ENCODE data around the gene TAS1R1.
"Not testable (repeated sequence)": the region's sequence is repeated elsewhere in the genome, so short reads cannot be mapped to it uniquely, and the experiment has no call there.

TAS1R1 gene

DNA sequence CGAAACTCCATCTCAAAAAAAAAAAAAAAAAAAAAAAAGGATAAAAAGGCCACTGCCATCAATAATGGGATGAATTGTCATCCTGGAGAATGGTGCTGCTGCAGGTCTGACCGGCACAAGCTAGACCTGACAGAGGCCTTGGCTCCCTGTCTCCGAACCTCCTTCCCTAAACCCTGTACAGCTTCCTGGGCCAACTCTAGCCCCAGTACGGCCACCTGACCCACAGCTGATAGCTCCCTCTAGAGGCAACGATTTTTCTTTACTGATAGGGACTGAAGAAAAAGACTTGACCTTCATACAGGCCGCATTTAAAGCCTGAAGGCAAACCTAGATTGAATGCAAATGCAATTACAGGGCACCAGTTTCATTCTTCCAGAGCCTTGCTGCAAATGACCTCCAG lies 31.5 kb upstream of the TAS1R1 start:
- DNase-seq, result no peak

DNA sequence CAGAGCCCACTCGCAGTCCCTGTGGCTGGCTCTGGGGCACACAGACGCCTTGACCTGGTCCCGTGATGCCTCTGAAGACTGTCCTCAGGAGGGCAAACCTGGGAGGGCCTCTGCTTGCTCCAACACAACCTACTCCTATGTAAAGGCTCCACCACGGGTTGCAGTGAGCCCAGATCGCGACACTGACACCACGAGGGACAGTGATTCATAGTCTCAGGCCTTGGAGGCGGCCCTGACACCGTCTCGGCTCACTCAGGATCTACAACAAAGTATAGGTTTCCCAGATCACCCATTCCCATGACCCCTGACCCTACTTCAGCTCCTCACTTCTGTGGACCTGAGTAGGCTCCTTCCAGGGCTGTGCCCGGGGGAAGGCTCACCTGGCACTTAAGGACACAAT lies 28.8 kb upstream of the TAS1R1 start:
- DNase-seq, result no peak

DNA sequence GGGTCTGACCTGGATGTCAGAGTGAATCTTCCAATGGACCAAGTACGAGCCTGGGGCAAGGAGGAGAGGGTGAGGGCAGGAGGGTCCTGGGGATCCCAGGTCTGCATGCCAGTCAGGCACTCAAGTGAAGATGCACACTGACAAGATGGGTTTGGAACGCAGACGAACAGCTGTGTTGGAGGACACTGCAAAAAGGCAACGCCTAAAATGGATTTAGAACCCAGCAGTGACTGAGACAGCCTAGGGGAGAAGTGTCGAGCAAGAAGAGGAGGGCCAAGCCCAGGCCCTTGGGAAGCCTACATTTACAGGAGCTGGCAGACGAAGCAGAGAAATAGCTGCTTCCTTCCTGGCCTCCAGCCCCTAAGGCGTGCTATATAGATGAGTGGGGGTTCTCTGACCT lies 26.6 kb upstream of the TAS1R1 start:
- DNase-seq, result no peak

DNA sequence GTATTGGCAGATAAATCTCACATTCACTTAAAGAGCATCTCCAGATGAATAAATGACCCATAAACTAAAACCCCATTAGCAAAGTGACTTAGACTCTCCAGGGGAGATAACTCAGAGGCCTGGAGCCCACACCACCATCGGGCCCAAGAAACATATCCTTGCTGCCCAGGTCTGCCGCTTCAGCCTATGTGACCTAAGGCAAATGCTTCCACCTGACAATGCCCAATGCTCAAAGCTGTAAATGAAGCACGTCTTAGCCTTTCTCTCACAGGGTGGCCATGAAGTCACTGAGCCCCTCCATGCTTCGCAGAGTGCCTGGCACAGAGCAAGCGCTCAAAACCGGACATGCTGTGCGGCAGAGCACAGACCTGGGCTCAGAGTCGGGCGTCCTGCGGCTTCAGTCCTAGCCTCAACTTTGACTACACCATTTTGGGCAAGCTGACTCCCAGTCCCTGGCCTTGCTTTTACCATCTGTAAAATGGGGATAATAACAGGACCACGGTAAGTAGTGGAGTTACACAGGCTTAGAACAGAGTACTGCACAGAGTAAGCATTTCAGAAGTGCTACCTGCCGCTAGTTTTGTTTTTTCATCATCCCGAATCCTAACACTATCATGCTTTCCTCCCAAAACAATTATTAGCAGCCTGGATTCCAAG lies 24.5 kb upstream of the TAS1R1 start:
- no peak for DNase-seq

DNA sequence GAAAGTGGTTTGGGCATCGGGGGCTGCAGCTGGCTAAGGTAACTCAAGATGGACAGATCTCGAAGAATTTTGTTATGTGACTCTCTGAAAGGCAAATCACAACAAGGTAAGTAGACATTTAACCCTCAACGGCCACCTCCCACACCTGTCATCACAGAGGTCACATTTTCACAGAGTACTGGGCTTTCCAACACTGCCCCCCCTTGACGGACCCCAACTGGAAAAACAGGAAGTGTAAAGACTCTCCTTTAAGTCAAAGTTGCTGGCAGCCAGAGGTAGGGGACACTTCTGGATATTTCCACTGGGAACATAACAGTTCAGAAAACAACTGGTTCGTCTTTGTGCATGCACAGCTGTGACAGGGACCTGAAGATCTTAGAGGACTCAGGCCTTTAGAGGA lies 23.1 kb upstream of the TAS1R1 start:
- no peak for DNase-seq

DNA sequence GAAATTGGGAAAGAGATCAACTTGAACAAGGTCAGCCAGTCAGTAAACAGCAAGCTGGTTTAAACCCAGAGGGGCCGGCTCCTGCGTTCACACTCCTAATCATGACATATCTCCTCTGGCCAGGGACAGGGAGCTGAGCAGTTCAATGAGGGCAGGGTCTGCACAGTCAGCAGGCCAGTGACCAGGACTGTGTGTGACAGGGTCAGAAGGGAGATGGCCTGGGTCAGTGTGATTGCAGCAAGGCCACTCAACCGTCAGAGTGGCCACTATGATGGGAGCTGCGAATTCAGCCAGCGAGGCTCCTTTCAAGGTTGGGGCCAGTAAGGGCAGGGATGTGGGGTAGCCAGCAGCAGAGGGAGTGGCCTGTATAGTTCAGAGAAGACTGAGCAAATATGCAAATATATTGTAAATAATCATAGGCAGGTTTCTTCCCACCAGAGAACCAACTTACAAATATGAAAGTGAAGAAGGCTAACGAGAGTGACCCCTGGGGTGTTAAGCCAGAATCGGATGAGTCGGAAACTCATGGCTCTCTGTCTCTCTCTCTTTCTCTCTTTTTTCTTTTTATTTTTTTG lies 20.8 kb upstream of the TAS1R1 start:
- no peak for DNase-seq

DNA sequence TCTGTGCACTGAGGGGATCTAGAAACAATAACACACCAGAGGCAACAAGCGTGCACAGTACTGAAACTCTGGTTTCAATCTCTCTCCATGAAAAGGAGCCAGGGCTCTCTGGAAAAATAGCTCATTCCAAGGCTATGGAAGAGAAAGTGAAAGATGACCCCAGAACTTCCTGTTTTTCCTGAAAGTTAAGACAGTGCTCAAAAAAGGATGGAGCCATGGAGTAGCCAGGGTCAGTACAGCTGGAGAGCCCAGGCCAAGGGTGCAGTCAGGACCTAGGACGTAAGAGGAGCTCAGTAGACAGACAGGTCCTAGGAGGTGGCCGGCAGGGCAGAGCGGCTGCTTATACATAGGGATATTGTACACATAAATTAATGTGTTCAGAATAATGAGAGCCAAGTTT lies 19.9 kb upstream of the TAS1R1 start:
- DNase-seq, result no peak

DNA sequence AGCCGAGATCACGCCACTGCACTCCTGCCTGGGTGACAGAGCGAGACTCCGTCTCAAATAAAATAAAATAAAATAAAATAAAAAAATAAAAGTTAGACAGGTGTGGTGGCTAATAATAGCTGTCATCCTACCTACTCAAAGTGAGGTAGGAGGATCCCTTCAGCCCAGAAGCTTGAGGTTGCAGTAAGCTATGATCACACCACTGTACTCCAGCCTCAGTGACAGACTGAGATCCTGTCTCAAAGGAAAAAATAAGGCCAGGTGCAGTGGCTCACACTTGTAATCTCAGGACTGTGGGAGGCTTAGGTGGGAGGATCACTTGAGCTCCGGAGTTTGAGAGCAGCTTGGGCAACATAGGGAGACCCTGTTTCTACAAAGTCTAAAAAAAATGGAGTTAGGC lies 18.8 kb upstream of the TAS1R1 start:
- DNase-seq, result no peak

DNA sequence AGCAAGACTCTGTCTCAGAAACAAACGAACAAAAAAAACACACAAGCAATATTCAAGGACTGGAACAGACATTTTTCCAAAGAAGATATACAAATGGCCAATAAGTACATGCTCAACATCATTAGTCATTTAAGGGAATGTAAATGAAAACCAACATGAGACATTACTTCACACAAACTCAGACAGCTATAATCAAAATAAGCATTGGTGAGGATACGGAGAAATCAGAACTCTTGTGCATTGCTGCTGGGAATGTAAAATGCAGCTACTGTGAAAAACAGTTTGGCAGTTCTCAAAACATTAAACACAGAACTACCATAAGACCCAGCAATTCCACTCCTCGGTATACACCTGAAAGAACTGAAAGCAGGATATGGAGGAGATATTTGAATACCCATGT lies 16.2 kb upstream of the TAS1R1 start:
- DNase-seq, result no peak

DNA sequence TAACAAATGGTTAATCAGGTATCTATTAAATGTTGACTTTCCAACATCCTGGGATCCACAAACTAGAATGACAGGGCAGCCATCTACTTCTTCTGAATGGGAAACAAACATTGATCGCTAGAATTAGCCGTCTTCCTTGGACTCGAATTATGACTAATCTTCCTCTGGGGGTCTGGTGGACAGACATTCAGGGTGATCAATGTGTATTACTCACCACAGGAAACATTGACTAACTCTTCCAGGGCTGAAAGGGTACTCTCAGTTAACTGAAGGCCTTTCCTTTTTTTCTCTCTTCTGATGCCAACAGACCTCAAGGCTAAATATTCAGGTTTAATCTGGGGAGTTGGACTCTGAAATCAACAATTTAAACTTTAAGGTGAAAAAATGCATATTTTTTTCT lies 10.3 kb upstream of the TAS1R1 start:
- DNase-seq, result no peak

DNA sequence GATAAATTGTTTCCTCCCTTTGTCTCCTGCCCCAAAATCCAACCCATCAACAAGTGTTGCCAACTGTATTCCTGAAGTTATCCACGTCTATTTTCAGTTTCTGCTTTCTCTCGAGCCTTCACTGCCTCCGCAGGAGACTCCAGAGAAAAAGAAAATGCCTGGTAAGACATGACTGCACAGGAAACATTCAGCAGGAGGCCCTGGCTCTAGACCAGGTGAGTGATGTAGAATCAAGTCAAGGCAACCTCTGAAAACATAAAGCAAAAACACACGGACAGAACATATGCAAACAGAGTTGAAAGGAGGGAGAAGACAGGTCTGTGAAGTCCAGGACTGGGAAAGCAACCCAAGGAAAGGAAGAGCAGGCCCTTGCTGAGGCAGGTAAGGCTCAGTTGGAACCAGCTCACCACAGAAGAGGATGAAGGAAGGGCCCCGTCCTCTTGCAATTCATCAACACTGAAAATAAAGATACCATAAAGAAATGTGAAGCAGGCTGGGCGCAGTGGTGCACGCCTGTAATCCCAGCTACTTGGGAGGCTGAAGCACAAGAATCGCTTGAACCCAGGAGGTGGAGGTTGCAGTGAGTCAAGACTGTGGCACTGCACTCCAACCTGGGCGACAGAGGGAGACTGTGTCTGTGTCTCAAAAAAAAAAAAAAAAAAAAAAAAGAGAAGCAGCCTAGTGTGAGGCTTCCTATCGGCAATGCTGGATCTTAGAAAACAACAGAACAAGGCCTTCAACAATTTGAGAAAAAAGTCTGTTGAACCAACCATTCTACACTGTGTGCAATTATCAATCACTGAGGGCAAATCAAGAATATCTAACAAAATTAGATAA lies 9.6 kb upstream of the TAS1R1 start:
- no peak for DNase-seq

DNA sequence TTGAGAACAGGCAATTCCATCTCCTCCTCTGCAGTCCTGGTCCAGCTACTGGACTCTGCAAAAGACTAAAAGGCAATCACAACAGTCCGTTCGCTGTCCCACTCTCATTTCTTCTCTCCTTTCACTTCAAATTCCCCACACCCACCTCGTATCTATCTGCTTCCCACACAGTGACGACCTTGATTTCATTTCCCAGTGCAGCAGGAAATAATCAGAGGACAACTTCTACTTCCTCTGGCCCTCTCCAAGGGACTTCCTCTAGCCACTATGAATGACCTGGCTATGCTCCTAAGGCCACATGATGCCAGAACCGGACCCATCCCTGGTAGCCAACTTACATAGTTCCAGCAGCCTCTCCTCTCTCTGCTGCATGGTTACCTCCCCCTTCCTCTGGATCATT lies 8.8 kb upstream of the TAS1R1 start:
- DNase-seq, result no peak

DNA sequence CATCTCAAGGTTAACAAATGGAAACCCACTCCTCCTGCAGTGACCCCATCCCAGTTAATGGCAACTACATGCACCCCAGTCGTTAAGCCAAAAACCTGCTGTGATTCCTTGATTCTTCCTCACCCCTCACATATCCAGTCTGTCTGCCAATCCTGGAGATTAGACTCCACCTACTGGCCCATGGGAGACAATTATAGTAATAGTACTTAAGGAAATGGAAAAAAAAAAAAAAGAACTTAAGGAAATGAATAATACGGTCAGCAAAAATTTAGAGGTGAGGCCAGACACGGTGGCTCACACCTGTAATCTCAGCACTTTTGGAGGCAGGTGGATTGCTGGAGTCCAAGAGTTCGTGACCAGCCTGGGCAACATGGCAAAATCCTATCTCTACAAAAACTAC lies 7.8 kb upstream of the TAS1R1 start:
- DNase-seq, result no peak

DNA sequence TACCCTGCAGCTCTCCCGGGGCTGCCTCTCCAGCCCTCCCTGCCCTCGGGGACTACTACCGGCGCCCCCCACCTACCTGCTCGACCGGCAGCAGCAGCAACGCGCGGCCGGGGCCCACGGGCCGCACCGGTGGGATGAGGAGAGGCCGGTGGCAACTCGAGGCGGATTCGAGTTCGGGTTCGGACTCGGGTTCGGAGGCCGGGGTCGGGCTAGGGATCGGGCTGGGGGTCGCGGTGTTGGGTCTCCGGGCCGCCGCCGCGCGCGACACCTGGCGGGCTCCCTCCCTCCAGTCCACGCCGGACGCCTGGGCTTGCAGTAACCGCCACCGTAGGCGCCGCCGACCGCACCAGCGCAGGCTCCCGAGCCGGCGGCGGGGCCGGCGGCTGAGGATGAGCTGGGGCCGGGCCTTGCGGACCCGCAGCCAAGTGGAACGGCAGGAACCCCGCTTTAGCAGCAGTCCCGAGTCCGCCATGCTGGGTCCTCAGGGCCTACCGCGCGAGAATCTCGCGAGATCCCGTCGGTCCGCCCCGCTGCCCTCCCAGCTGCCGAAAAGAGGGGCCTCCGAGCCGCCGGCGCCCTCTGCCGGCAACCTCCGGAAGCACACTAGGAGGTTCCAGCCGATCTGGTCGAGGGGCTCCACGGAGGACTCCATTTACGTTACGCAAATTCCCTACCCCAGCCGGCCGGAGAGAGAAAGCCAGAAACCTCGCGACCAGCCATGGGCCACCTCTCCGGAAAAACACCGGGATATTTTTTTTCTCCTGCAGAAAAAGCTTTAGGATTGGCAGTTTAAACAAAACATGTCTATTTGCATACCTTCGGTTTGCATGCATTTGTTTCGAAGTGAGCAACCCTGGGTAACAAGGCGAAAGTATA lies 838 bp upstream of the TAS1R1 start, which contains the start of gene NOL9:
Gene NOL9 (minus strand): TSS at position 483 of the 876 bp plus-strand sequence. CDS start 11 bp downstream, at position 472.
- peak; percentile 89 for DNase-seq

DNA sequence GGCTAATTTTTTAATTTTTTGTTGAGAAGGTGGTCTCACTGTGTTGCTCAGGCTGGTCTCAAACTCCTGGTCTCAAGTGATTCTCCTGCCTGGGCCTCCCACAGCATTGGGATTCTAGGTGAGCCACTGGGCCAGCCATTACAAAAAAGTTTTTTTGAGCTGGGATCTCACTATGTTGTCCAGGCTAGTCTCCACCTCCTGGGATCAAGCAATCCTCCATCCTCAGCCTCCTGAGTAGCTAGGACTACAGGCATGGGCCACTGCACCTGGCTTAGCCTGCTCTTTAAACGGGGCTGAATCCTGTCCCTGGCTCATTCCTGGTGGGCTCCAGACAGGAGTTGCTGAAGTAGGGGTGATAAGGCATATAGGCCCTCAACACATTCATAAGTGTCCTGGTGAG lies 2.5 kb downstream of the TAS1R1 start:
- DNase-seq, result no peak

DNA sequence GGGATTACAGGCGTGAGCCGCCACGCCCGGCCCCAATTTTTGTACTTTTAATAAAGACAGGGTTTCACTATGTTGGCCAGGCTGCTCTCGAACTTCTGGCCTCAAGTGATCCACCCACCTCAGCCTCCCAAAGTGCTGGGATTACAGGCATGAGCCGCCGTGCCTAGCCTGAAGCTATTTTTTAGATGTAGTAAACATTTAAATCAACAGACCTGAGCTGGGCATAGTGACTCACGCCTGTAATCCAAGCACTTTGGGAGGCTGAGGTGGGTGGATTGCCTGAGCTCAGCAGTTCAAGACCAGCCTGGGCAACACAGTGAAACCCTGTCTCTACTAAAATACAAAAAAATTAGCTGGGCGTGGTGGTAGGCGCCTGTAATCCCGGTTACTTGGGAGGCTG lies 4.1 kb downstream of the TAS1R1 start:
- DNase-seq, result not testable (repeated sequence)

DNA sequence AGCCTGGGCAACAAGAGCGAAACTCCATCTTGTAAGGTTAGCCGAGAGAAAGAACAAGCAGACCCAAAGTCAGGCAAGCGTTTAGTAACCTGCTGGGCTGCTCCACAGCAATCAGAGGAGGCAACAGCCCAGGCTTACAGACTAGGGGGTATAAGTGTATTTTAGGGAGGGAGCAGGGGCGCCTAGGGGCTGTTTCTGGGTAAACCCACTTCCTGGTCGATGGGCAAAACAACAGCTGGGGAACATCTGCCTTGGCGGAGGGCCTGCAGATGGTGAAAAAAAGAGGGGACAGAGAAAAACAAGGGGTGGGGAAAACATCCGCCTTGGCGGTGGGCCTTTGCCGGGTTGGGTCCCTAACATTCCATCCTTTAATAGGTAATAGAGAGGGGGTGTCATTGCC lies 5.2 kb downstream of the TAS1R1 start:
- no peak for DNase-seq

DNA sequence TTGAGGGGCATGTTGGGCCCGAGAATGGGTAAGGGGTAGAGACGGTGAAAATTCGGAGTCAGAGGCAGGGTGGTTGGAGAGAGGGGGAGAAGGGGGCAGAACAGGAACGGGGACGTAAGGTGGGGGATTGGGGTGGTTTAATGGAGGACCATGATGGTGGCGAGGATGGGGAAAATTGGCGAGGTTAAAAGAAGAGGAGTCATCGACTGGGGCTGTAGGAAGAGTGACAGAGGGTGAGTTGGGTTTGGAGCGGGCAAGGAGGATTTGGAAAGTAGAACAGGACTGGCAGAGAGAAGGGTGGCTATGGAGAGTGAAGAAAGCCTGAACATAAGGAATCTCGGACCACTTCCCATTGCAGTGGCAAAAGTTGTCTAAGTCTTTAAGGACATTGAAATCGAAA lies 13.9 kb downstream of the TAS1R1 start:
- DNase-seq, result no peak

DNA sequence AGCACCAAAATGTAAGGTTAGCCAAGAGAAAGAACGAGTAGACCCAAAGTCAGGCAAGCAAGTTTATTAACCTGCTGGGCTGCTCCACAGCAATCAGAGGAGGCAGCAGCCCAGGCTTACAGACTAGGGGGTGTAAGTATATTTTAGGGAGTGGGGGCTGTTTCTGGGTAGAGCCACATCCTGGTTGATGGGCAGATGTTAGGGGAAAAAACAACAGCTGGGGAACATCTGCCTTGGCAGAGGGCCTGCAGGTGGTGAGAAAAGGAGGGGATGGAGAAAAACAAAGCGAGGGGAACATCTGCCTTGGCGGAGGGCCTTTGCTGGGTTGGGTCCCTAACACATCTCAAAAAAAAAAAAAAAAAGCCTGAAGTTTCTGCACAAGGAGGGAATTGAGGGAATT lies 15.0 kb downstream of the TAS1R1 start:
- no peak for DNase-seq

DNA sequence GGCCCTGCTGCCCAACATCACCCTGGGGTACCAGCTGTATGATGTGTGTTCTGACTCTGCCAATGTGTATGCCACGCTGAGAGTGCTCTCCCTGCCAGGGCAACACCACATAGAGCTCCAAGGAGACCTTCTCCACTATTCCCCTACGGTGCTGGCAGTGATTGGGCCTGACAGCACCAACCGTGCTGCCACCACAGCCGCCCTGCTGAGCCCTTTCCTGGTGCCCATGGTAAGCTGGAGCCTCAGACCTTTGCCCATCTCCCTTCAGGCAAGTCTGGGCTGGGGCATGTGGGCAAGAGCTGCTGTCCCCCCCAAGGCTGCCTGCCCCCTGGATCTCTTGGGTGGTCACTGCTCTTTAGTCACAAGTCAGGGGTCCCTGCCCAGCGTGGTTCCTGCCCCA lies 15.9 kb downstream of the TAS1R1 start:
- no peak for DNase-seq

DNA sequence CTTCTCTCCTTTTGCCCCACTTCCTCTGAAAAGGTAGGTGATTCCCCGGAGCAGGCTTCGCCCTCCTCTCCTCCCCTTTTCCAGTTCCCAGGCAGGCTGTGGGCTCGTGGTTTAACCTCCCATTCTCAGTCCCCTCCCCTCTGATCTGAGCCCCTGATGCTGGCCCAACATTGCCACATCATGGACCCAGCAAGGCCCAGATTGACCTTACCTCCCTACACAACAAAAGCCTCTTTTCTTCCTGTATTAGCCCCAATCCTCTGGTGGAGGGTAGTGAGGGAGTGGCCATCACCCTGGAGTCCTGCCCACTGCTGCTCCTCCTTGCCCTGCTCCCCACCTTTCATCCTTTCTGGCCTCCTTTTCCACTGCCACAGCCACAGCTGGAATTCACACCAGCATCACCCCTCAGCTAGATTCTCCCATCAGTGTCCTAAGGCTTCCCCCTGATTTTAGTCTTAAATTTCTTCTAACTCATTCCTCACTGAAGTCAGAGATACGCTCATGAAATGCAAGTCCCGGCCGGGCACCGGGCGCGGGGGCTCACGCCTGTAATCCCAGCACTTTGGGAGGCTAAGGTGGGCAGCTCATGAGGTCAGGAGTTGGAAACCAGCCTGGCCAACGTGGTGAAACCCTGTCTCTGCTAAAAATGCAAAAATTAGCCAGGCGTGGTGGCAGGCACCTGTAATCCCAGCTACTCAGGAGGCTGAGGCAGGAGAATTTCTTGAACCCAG lies 17.7 kb downstream of the TAS1R1 start:
- DNase-seq, result no peak

DNA sequence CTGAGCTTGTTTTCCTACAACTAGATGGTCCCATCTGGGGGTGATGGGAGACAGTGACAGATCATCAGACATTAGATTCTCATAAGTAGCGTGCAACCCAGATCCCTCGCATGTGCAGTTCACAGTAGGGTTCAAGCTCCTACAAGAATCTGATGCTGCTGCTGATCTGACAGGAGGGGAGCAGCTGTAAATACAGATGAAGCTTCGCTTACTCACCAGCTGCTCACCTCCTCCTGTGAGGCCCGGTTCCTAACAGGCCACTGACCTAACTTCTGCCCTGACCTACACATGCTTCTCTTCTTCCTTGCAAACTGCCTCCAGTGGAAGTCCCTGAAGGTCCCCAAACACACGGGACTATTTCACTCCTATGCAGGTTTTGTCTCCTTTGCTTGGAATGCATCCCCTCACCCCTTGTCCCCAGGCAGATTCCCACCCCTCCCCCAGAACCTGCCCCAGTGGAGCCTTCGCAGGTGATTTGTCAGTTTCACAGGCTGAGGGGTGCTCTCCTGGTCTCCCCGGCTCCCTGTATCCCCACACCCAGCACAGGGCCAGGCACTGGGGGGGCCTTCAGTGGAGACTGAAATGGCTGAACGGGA lies 19.0 kb downstream of the TAS1R1 start:
- no peak for DNase-seq

Data from activated gamma-delta T cell (primary cell).